WTC11 (cell line): ENCODE data around the gene MYH10.

Source experiments
- ETV6 ChIP-seq: sonication (generic); formaldehyde crosslinking; IDR thresholded peaks from 2 replicates; pipeline ENCODE4 v1.8.1; 2022; ENCODE audit warnings: mild to moderate bottlenecking, missing genetic modification reagents
- GTF2I ChIP-seq: fragments of 250-450 bp; sonication (Bioruptor Pico); conservative IDR thresholded peaks from 2 replicates; pipeline ENCODE4 v1.4.0; 2021; ENCODE audit warnings: mild to moderate bottlenecking
- IRF2 ChIP-seq: sonication (generic); formaldehyde crosslinking; IDR thresholded peaks from 2 replicates; pipeline ENCODE4 v1.8.0; 2022; ENCODE audit warnings: low read depth, missing genetic modification reagents, borderline replicate concordance
- JUN ChIP-seq: sonication (generic); formaldehyde crosslinking; IDR thresholded peaks from 2 replicates; pipeline ENCODE4 v1.8.0; 2023; ENCODE audit warnings: mild to moderate bottlenecking, missing genetic modification reagents
- NR2C2 ChIP-seq: sonication (generic); formaldehyde crosslinking; IDR thresholded peaks from 2 replicates; pipeline ENCODE4 v1.8.0; 2022; ENCODE audit warnings: mild to moderate bottlenecking, missing genetic modification reagents
- SMAD4 ChIP-seq: sonication (generic); formaldehyde crosslinking; IDR thresholded peaks from 2 replicates; pipeline ENCODE4 v1.8.0; 2022; ENCODE audit warnings: mild to moderate bottlenecking, missing genetic modification reagents
- TP53 ChIP-seq: sonication (generic); formaldehyde crosslinking; IDR thresholded peaks from 2 replicates; pipeline ENCODE4 v1.8.1; 2023; ENCODE audit warnings: mild to moderate bottlenecking, missing genetic modification reagents
- ZNF232 ChIP-seq: sonication (generic); formaldehyde crosslinking; IDR thresholded peaks from 2 replicates; pipeline ENCODE4 v1.8.0; 2022; ENCODE audit warnings: mild to moderate bottlenecking, missing genetic modification reagents
- TF ChIP-seq, protein P1 (sequence below): fragments of 200-600 bp; IDR thresholded peaks from 2 replicates; pipeline ENCODE4 v1.8.0; 2022; ENCODE audit warnings: antibody characterized with exemption
- TF ChIP-seq, protein P2 (sequence below): sonication (generic); formaldehyde crosslinking; conservative IDR thresholded peaks from 2 replicates; pipeline ENCODE4 v1.8.1; 2022; ENCODE audit warnings: mild to moderate bottlenecking, missing genetic modification reagents
- TF ChIP-seq, protein P3 (sequence below): fragments of 250-450 bp; sonication (Bioruptor Pico); IDR thresholded peaks from 2 replicates; pipeline ENCODE4 v1.9.0; 2021; ENCODE audit warnings: mild to moderate bottlenecking
- TF ChIP-seq, protein P4 (sequence below): sonication (generic); formaldehyde crosslinking; IDR thresholded peaks from 2 replicates; pipeline ENCODE4 v1.8.0; 2022; ENCODE audit warnings: missing genetic modification reagents

DNA sequence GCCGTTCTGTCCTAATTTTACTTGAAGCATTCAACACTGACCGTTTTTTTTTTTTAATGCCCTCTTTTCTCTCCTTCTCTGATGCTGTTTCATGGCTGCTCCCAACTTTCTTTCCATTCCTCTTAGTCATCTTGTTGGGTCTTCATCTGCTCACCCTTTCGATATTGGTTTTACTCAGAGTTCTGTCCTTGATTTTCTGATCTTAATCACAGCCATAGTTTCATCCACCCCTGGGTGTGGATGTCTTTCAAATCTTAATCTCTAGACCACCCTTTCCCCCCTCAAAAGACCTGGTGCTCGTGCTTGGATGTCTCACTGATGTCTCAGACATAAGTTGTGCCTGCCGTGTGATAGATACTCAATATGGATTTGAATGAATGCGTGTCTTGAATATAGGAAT, 172.4 kb downstream of the MYH10 start:
- TF ChIP-seq NR2C2 (CRISPR knock-in tag) (no peak), IRF2 (CRISPR knock-in tag) (no peak), GTF2I (CRISPR knock-in tag) (no peak), ETV6 (CRISPR knock-in tag) (no peak), TP53 (CRISPR knock-in tag) (no peak), ZNF232 (no peak), JUN (CRISPR knock-in tag) (no peak), SMAD4 (no peak)
- TF ChIP-seq, protein P1, sequence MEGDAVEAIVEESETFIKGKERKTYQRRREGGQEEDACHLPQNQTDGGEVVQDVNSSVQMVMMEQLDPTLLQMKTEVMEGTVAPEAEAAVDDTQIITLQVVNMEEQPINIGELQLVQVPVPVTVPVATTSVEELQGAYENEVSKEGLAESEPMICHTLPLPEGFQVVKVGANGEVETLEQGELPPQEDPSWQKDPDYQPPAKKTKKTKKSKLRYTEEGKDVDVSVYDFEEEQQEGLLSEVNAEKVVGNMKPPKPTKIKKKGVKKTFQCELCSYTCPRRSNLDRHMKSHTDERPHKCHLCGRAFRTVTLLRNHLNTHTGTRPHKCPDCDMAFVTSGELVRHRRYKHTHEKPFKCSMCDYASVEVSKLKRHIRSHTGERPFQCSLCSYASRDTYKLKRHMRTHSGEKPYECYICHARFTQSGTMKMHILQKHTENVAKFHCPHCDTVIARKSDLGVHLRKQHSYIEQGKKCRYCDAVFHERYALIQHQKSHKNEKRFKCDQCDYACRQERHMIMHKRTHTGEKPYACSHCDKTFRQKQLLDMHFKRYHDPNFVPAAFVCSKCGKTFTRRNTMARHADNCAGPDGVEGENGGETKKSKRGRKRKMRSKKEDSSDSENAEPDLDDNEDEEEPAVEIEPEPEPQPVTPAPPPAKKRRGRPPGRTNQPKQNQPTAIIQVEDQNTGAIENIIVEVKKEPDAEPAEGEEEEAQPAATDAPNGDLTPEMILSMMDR: no peak
- TF ChIP-seq, protein P2, sequence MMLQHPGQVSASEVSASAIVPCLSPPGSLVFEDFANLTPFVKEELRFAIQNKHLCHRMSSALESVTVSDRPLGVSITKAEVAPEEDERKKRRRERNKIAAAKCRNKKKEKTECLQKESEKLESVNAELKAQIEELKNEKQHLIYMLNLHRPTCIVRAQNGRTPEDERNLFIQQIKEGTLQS (CRISPR knock-in tag): no peak
- TF ChIP-seq, protein P3, sequence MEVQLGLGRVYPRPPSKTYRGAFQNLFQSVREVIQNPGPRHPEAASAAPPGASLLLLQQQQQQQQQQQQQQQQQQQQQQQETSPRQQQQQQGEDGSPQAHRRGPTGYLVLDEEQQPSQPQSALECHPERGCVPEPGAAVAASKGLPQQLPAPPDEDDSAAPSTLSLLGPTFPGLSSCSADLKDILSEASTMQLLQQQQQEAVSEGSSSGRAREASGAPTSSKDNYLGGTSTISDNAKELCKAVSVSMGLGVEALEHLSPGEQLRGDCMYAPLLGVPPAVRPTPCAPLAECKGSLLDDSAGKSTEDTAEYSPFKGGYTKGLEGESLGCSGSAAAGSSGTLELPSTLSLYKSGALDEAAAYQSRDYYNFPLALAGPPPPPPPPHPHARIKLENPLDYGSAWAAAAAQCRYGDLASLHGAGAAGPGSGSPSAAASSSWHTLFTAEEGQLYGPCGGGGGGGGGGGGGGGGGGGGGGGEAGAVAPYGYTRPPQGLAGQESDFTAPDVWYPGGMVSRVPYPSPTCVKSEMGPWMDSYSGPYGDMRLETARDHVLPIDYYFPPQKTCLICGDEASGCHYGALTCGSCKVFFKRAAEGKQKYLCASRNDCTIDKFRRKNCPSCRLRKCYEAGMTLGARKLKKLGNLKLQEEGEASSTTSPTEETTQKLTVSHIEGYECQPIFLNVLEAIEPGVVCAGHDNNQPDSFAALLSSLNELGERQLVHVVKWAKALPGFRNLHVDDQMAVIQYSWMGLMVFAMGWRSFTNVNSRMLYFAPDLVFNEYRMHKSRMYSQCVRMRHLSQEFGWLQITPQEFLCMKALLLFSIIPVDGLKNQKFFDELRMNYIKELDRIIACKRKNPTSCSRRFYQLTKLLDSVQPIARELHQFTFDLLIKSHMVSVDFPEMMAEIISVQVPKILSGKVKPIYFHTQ: no peak
- TF ChIP-seq, protein P4, sequence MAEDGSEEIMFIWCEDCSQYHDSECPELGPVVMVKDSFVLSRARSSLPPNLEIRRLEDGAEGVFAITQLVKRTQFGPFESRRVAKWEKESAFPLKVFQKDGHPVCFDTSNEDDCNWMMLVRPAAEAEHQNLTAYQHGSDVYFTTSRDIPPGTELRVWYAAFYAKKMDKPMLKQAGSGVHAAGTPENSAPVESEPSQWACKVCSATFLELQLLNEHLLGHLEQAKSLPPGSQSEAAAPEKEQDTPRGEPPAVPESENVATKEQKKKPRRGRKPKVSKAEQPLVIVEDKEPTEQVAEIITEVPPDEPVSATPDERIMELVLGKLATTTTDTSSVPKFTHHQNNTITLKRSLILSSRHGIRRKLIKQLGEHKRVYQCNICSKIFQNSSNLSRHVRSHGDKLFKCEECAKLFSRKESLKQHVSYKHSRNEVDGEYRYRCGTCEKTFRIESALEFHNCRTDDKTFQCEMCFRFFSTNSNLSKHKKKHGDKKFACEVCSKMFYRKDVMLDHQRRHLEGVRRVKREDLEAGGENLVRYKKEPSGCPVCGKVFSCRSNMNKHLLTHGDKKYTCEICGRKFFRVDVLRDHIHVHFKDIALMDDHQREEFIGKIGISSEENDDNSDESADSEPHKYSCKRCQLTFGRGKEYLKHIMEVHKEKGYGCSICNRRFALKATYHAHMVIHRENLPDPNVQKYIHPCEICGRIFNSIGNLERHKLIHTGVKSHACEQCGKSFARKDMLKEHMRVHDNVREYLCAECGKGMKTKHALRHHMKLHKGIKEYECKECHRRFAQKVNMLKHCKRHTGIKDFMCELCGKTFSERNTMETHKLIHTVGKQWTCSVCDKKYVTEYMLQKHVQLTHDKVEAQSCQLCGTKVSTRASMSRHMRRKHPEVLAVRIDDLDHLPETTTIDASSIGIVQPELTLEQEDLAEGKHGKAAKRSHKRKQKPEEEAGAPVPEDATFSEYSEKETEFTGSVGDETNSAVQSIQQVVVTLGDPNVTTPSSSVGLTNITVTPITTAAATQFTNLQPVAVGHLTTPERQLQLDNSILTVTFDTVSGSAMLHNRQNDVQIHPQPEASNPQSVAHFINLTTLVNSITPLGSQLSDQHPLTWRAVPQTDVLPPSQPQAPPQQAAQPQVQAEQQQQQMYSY (CRISPR knock-in tag): no peak
